GM18873 (cell line): ENCODE measurements around the gene AACS.

Experiments used
- ATAC-seq: cut with Tn5 transposase; IDR thresholded peaks from one replicate; pipeline ENCODE4 v1.9.1; 2021; ENCODE audit warnings: mild to moderate bottlenecking, moderate library complexity, moderate number of reproducible peaks; ENCODE audit not compliant: unreplicated experiment, low FRiP score

Gene AACS

GRCh38 chr12:125148316-125148715 is 83.1 kb downstream of the AACS start:
- no peak for ATAC-seq

GRCh38 chr12:125149160-125150108 is 84.2 kb downstream of the AACS start:
- ATAC-seq: peak; percentile 95

GRCh38 chr12:125151284-125151683 is 86.0 kb downstream of the AACS start:
- ATAC-seq: no peak

DNA sequence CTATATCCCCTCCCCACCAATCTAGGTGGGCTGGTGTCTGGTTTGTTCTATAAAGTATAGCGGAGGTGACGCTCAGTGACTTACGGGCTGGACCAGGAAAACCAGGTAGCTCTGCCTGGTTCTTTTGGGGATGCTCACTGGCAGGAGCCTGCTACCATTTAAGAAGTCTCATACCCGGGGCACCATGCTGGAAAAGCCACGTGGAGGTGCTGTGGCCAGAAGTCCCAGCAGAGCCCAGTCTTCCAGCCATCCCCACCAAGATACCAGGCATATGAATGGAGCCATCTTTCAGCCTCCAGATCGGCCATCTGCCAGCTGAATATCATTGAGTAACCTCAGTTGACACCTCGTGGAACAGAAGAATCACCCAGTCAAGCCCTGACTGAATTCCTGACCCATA is 87.2 kb downstream of the AACS start:
- no peak for ATAC-seq

GRCh38 chr12:125155366-125155765 is 90.1 kb downstream of the AACS start:
- ATAC-seq: no peak

DNA sequence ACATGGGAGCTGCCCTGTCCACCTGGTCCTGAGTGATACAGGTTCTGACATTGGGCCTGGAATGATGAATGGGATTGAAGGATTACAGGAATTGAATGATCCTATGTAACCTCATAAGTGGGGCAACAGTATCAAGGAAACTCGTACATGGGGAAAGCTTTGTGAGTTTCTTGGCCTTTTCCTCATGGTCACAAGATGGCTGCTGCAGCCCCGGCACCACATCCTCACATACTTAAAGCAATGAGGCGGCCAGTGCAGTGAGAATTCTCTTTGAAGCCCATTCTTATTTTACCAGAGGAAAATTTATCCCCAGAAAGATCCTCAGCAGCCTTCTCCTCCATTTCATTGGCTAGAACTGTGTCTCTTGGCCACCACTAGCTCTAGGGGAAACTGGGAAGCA is 91.9 kb downstream of the AACS start:
- ATAC-seq: no peak

GRCh38 chr12:125159702-125160101 is 94.5 kb downstream of the AACS start:
- no peak for ATAC-seq

GRCh38 chr12:125160281-125160955 is 95.2 kb downstream of the AACS start:
- ATAC-seq: no peak

DNA sequence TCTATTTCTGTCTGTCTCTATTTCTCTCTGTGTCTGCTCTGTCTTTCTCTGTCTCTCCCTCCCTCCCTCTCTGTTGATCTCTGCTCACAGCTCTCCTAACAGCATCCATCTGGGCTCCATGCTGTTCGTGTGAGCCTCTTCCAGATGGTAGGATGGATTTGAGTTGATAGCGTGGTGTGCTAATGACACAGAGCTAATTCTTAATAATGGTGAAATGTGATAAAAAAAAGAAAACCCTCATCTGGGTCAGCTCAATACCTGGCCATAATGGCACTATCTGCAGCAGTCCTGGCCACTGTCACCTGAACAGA is 96.4 kb downstream of the AACS start:
- no peak for ATAC-seq

- ATAC-seq: no peak
Observed at GRCh38 chr12:125162489-125163028, 97.3 kb downstream of the AACS start.

DNA sequence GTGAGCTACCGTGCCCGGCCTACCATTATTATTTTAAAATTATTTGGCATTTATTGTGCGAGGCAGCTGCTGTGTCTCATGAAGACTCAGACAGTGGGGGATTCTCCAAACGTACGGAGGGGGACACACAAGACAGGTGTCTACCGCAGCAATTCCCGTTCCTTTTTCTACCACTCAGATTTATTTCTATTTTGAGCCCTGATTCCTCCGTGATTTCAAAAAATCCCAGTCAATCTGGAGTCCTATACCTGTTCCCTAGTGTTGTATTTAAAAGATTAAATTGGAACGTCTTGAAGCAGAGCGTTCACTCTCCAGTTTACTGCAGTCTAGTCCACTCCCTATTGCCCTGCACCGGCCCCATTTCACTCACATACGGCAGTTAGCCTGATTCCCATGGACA is 97.9 kb downstream of the AACS start:
- no peak for ATAC-seq

- ATAC-seq: no peak
Observed at GRCh38 chr12:125164541-125164940, 99.3 kb downstream of the AACS start.

DNA sequence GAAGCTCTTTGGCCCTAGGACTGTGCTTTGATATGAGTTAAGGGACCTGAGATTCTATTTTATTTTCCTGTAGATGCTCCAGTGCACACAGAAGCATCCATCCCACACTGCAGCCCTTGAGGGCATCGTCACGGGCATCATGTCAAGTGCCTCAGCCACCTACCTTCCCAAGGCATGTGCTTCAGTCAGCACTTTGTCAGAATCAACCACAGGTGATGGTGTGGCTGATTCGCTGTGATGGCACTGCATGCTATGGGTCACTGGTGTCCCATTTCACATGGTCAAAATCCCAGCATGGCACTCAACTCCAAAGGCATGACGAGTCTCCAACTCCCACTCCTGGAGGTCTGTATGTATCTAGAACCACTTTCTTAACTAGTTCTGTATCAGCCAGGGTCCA is 100.8 kb downstream of the AACS start:
- no peak for ATAC-seq

GRCh38 chr12:125167658-125168057 is 102.4 kb downstream of the AACS start:
- no peak for ATAC-seq

DNA sequence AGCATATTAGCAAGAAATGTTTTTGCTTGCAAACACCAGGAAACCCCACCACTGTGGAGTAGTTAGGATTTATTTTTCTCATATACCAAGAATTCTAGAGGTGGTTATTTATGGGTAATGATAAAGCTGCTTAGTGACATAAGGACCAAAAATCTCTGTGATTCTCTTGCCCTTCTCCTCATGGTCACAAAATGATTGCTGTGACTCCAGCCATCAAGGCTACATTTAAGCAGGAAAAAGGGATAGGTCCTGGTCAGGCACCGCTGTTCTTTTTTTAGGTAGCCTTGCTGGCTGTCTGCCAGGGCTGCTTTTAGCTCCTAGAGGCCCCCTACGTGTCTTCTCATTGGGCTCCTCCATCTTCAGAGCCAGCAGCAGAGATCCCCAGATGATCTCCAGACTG is 104.2 kb downstream of the AACS start:
- ATAC-seq: no peak

DNA sequence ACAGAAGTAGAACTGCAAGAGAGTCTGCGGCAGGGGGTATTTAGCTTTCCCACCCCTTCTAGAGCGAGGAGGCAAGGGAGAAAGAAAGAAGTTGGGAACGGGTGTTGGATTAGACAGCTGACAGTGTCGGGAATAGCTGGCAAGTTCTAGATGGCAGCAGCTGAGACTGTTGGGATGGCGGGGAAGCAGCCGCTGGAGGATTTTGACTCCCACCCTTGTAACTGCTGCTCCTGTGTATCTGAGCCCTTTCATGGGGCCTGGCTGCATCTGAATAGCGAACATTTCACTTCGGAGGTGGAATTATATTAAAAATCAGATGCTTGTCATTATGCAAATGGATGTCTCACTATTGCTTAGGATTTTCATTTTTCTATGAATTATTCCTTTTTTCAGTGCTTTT is 104.6 kb downstream of the AACS start:
- no peak for ATAC-seq

GRCh38 chr12:125171267-125171666 is 106.0 kb downstream of the AACS start:
- ATAC-seq: no peak

GRCh38 chr12:125172231-125172850 is 107.1 kb downstream of the AACS start:
- no peak for ATAC-seq

GRCh38 chr12:125175576-125175975 is 110.3 kb downstream of the AACS start:
- ATAC-seq: no peak

DNA sequence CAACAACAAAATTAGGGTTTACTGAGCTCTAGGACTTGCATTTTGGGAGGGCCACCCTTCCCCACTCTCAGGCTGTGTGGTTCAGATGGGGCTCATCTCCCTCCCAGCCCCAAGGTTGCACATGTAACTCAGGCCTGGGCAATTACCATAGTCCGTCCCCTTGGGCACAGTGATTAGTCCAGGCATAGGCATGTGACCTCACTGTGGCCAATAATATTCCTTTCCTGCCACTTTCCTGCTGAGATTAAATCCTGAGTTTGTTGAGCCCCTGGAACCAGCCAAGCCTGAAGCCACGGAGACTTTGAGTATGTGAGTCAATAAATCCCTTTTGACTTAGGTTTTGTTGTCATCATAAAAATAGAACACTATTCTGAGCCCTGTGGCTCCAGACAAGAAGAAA is 113.0 kb downstream of the AACS start:
- ATAC-seq: no peak

GRCh38 chr12:125180144-125180543 is 114.9 kb downstream of the AACS start:
- no peak for ATAC-seq
